GM19324 (cell line): ENCODE measurements around the gene HSPA12A.

ENCODE experiments used
- ATAC-seq: cut with Tn5 transposase; IDR thresholded peaks from one replicate; pipeline ENCODE4 v1.9.1; 2021; ENCODE audit warnings: mild to moderate bottlenecking, moderate library complexity; ENCODE audit not compliant: unreplicated experiment, low FRiP score

HSPA12A gene

DNA sequence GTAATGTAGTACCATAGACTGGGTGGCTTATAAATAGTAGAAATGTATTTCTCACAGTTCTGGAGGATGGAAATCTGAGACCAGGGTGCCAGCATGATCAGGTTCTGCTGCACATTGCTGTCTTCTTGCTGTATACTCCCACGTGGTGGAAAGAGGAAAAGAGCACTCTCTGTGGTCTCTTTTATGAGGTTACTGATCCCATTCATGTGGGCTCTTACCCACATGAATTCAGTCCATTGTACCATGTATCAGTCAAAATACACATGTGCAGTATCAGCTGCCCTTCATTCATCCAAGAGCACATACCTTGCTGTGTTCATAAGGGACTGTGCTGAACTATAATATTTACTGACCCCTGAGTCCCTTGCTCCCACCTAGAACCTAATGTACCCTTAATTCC lies 104.5 kb downstream of the HSPA12A start:
- ATAC-seq = no peak

DNA sequence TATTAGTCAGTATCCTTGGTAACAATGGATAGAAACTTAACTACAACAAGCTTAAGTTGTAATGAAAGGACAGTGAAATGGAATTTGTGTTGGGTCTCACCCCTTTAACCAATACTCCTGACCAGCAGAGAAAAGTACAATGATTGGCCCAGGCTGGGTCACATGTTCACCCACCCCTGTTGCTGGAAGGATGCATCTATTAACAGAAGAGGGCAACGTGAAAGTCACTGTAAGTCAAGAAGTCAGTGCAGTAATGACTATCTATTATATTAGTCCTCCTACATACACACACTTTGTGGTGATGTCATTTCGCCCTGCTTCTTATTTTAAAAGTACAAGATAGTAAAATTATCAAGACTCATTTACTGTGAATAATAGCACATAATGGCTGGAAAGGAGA lies 105.4 kb downstream of the HSPA12A start:
- ATAC-seq = no peak

GRCh38 chr10:116636385-116636784 lies 106.0 kb downstream of the HSPA12A start:
- ATAC-seq = no peak

GRCh38 chr10:116634126-116634975 lies 108.0 kb downstream of the HSPA12A start:
- no peak for ATAC-seq

DNA sequence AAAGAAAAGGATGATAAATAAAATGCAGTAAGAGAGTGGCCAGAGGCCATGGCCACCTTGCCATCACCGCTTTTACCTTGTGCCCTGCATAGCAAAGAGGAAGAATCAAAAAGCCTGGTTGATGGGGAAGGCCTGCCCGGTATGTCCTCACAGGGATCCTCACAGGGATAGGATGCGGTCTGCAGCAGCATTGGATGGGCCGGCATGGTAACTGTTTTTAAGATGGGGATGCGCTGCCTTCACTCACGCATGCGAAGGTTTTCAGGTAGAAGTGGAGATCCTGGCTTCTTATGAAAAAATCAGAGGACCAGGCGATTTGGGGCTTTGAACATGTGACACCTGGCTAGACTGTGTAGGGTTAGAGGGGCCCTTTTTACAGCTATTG lies 109.2 kb downstream of the HSPA12A start:
- ATAC-seq = no peak

DNA sequence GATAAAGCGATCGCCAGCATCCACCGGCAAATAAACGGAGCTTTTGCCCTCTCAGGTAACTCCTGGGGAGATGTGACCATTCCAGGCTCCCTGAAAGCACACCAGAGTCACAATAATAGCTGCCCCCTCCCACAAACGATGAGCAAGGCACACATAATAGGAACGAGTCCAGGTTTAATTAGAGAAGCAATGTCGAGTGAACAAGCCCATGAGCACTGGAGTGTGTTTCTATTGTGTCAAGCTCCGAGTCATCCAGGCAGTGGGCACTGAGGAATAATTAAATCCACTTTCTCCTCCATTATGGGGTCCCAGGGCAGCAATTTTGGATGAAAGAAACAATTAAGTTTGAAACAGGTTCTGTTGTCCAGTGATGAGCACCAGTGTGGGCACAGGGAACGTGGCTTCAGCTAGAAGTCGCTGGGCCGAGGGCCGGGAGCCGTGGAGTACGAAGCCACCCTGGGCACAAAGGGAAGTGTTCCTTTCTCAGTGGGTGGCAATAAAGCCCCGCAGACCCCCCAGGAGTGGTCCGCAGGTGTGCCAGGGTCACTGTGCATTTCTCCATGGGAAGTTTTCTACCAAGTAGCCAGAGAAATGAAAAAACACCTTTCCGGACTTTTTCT lies 109.7 kb downstream of the HSPA12A start:
- ATAC-seq = no peak

GRCh38 chr10:116631871-116632295 lies 110.5 kb downstream of the HSPA12A start:
- no peak for ATAC-seq

GRCh38 chr10:116630020-116630419 lies 112.3 kb downstream of the HSPA12A start:
- ATAC-seq = no peak

GRCh38 chr10:116629340-116629739 lies 113.0 kb downstream of the HSPA12A start:
- ATAC-seq = no peak

DNA sequence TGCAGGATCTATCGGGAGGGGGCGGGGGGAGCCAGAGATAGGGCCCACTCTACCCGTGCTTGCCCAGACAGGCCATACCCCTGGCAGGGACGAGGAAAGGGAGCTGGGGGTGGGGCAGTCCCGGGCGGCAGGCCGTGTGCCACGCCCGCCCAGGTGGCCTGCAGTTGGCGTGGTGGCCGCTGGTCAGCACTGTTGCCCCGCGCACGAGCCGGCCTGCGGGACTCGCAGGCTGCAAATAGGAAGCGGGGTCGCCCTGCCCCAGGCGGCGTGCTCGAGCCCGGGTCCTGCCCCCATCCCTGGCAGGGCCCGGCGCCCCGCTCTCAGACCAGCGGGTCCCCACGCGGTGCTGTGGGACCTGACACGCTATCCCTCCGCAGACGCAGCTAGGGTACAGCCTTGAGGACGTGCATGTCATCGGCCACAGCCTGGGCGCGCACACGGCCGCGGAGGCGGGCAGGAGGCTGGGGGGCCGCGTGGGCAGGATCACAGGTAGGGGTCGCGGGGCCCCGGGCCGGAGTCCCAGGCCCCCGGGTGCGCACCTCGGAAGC lies 114.9 kb downstream of the HSPA12A start:
- ATAC-seq = no peak

- ATAC-seq = no peak
Measured at GRCh38 chr10:116626815-116627214, 115.6 kb downstream of the HSPA12A start.

- ATAC-seq = no peak
Measured at GRCh38 chr10:116625845-116626244, 116.5 kb downstream of the HSPA12A start.

- ATAC-seq = no peak
Measured at GRCh38 chr10:116621934-116622655, 120.3 kb downstream of the HSPA12A start.

DNA sequence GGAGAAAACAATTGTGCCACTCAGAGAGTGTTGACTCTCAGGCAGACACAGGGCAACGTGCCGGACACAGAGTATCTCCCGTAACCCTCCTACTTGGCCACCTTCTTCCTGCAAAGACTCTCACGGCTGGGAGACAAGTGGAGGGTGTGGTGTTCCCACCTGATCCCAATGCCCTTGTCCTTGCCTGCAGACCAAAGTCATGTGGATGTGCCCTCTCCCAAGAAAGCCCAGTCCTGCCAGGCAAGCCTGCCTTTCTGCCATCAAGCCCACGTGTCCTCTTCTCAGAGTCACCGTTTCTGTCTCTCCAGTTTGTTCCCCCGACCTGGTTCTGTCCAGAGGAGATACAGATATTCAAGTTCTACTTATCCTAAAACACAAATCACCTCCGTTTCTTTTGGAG lies 120.9 kb downstream of the HSPA12A start:
- no peak for ATAC-seq
